ELF-1 (cell line): ENCODE results near the gene KLHL14.

ENCODE experiments used
- DNase-seq: peaks from one replicate; pipeline ENCODE4 v3.0.0-alpha.2; 2016; ENCODE audit warnings: low read depth, low spot score

The KLHL14 gene

GRCh38 chr18:32637226-32637625 is 135.6 kb downstream of the KLHL14 start:
- no peak for DNase-seq

GRCh38 chr18:32634876-32635431 is 137.9 kb downstream of the KLHL14 start:
- no peak for DNase-seq

- no peak for DNase-seq
Observed at GRCh38 chr18:32629981-32630700, 142.7 kb downstream of the KLHL14 start.

GRCh38 chr18:32629292-32629691 is 143.5 kb downstream of the KLHL14 start:
- no peak for DNase-seq

- no peak for DNase-seq
Observed at GRCh38 chr18:32624182-32624723, 148.6 kb downstream of the KLHL14 start.

- DNase-seq = no peak
Observed at GRCh38 chr18:32623563-32623962, 149.3 kb downstream of the KLHL14 start.
